Measurements from ENCODE around the gene PCLAF. TPM values are rescaled to one million over a fixed set of nuclear protein-coding genes. Genes with fewer than 3 reads are reported as not detected.
"Not testable (repeated sequence)": the region's sequence is repeated elsewhere in the genome, so short reads cannot be mapped to it uniquely, and the experiment has no call there.

PCLAF gene
- total and polyA plus RNA-seq, 12 donors, result 0.17 to 4.5 (median 0.67) TPM; not detected in 5

DNA sequence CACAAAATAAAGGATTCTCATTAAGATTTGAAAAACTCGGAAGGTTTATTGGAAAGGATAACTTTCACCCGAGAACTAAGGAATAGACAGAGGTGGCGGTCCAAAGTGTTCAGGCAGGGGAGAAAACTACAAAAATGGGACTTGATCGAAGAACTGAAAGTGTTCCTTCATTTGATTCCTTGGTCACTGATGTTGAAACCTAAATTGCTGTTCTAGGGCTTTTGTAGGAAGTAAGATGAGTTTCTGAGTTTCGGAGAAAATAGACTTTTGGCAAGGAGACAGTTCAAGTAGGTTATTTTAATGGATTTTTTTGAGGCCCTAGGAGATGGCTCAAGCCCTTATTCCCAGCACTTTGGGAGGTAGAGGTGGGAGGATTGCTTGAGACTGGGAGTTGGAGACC lies 7.8 kb upstream of the PCLAF start:
- Histone ChIP-seq H3K4me3 (peak overlapping the region in 2 of 10 donors; percentile 70 to 78), H3K4me1 (peaks cover 0 to 22% (median 14%) of the 10 kb centered on the region in 9 donors), H3K36me3 (peaks cover 0 to 38% (median 5%) of the 10 kb centered on the region in 9 donors), H3K27ac (no peak overlapping the region), H3K9me3 (no peaks in the 10 kb centered on the region), H3K27me3 (no peaks in the 10 kb centered on the region)
- ATAC-seq (no peak), DNase-seq (no peak)
- WGBS, 2 donors, result 91 to 93% methylated on average over 5 of the region's 5 CpGs
- TF ChIP-seq, protein P1, sequence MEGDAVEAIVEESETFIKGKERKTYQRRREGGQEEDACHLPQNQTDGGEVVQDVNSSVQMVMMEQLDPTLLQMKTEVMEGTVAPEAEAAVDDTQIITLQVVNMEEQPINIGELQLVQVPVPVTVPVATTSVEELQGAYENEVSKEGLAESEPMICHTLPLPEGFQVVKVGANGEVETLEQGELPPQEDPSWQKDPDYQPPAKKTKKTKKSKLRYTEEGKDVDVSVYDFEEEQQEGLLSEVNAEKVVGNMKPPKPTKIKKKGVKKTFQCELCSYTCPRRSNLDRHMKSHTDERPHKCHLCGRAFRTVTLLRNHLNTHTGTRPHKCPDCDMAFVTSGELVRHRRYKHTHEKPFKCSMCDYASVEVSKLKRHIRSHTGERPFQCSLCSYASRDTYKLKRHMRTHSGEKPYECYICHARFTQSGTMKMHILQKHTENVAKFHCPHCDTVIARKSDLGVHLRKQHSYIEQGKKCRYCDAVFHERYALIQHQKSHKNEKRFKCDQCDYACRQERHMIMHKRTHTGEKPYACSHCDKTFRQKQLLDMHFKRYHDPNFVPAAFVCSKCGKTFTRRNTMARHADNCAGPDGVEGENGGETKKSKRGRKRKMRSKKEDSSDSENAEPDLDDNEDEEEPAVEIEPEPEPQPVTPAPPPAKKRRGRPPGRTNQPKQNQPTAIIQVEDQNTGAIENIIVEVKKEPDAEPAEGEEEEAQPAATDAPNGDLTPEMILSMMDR (IDR thresholded peaks at IDR 0.05), result no peak
- intact Hi-C loops (cut with DNase I), result loop anchor here in 2 of 10 donors (10.0 kb wide), 3 partner anchors 174 to 294 kb away; partner anchors contain the start of genes CIAO2A (in 1 of the 2), PPIB (in 1 of the 2) and SNX1 (in 1 of the 2)

DNA sequence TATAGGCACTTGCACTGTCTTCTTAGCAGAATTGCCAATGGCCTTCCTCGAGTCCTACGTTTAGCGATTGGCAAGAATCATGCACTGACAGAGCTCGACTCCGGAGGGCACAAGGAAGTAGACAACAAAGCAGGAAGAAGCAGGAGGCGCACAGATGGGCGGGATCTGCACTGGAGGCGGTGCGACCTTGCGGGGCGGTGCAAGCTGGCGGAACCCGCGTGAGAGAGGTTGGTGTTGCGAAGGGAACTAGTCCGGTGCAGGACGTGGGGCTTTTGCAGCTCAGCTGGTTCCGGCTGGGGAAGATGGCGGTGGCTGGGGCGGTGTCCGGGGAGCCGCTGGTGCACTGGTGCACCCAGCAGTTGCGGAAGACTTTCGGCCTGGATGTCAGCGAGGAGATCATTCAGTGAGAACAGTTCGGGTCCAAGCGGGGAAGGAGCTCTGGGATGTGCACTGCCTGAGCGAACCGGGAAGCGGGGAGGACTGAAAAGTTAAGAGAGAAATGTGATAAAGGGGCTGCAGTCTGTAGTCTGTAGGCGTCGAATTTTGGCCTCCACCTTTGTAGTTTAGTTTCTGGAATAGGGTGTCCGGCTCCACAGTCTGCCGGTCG lies 6.4 kb upstream of the PCLAF start, which contains the start of gene TRIP4:
Gene TRIP4 (plus strand): TSS at position 275 of the 607 bp plus-strand sequence. CDS start 28 bp downstream, at position 303.
- ATAC-seq (peak; percentile 99 to 100 (median 100)), DNase-seq (peak; percentile 94 to 95)
- Histone ChIP-seq H3K4me3 (peak within 1 kb of the TSS; percentile 57 to 88 (median 73)), H3K4me1 (peaks cover 0 to 22% (median 14%) of the 10 kb centered on the region in 9 donors), H3K27ac (peak within 1 kb of the TSS; percentile 5 to 87 (median 82)), H3K27me3 (no peaks in the 10 kb centered on the region), H3K36me3 (peaks cover 0 to 25% (median 0%) of the 10 kb centered on the region in 9 donors), H3K9me3 (no peaks in the 10 kb centered on the region)
- TF ChIP-seq, protein P1 (IDR thresholded peaks at IDR 0.05), result peak in 4 of 9 donors; percentile 21 to 34 (median 27)
- 1% methylated on average over 35 of the region's 35 CpGs for WGBS, 2 donors
- intact Hi-C loops (cut with DNase I), result loop anchor here in 2 of 10 donors (2.0 to 10.0 kb wide), 4 partner anchors 33 to 293 kb away; partner anchors contain the start of genes CIAO2A (in 1 of the 2), PPIB (in 1 of the 2) and SNX1 (in 1 of the 2)

DNA sequence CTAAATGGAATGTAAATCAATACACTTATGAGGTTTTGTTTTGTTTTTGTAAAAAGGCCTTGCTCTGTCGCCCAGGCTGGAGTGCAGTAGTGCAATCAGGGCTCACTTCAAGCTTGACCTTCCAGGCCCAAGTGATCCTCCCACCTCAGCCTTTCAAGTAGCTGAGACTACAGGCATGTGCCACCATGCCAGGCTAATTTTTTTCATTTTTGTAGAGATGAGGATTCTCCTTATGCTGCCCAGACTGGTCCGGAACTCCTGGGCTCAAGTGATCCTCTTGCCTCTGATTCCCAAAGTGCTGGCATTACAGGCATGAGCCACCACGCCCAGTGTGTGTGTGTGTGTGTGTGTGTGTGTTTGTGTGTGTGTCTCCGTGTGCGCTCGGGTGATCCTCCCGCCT lies 5.0 kb upstream of the PCLAF start:
- peaks cover 0 to 13% (median 0%) of the 10 kb centered on the region in 9 donors for H3K36me3 ChIP-seq
- WGBS, 2 donors, result 95 to 96% methylated on average over 7 of the region's 7 CpGs
- H3K9me3 ChIP-seq, result no peaks in the 10 kb centered on the region
- no peak overlapping the region for H3K27ac ChIP-seq
- no peak overlapping the region for H3K4me3 ChIP-seq
- ATAC-seq, result no peak
- H3K27me3 ChIP-seq, result no peaks in the 10 kb centered on the region
- TF ChIP-seq, protein P1 (IDR thresholded peaks at IDR 0.05), result no peak
- intact Hi-C loops (cut with DNase I), result loop anchor here in 2 of 10 donors (2.0 to 10.0 kb wide), 4 partner anchors 31 to 291 kb away; partner anchors contain the start of genes CIAO2A (in 1 of the 2), PPIB (in 1 of the 2) and SNX1 (in 1 of the 2)
- no peak for DNase-seq
- H3K4me1 ChIP-seq, result peaks cover 0 to 28% (median 17%) of the 10 kb centered on the region in 9 donors

DNA sequence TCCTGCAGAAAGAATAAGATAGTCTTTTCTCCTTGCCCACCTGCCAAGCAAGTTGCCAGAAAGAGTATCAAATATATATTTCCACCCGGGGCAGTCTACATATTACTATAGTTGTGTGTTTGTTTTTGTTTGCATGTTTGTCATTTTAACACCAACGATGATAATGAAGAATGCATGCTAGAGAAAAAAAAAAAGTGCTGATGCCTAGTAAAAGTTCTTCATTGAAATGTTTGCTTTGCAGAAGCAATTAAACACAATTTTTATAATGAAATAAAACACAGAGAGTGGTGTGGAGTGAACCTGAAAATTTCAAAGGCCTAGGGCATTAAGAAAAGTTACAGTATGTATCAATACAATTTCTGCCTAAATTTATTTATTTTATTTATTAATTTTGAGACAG lies 2.5 kb upstream of the PCLAF start:
- 89 to 91% methylated on average over 2 of the region's 2 CpGs for WGBS, 2 donors
- intact Hi-C loops (cut with DNase I), result loop anchor here in 2 of 10 donors (10.0 kb wide), 3 partner anchors 169 to 289 kb away; partner anchors contain the start of genes CIAO2A (in 1 of the 2), PPIB (in 1 of the 2) and SNX1 (in 1 of the 2)

DNA sequence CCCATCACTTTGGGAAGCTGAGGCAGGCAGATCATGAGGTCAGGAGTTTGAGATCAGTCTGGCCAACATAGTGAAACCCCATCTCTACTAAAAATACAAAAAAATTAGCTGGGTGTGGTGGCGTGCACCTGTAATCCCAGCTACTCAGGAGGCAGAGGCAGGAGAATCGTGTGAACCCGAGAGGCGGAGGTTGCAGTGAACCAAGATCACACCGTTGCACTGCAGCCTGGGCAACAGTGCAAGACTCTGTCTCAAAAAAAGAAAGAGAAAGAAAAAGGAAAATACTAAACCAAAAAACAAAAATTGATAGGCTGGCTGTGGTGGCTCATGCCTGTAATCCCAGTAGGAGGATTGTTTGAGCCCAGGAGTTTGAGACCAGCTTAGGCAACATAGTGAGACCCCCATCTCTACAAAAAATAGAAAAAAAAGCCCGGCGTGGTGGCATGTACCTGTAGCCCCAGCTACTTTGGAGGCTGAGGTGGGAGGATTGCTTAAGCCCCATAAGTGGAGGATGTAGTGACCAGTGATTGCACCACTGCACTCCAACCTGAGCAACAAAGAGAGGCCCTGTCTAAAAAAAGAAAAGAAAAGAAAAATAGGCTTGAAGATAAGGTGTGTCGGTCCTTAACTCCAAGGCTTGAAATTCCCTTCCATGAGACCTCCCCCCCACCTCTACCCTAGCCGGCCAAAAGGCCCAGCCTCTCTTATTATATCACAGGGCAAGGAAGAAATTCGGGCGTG lies 941 bp downstream of the PCLAF start:
- DNase-seq, H3K36me3 ChIP-seq, ATAC-seq, H3K27ac ChIP-seq, H3K9me3 ChIP-seq, H3K27me3 ChIP-seq: not testable (repeated sequence)
- 56 to 58% methylated on average over 11 of the region's 11 CpGs for WGBS, 2 donors
- intact Hi-C loops (cut with DNase I), result loop anchor here in 2 of 10 donors (10.0 kb wide), 3 partner anchors 165 to 285 kb away; partner anchors contain the start of genes CIAO2A (in 1 of the 2), PPIB (in 1 of the 2) and SNX1 (in 1 of the 2)
- Histone ChIP-seq H3K4me3 (peak overlapping the region in 5 of 10 donors; percentile 59 to 74 (median 63)), H3K4me1 (peaks cover 0 to 18% (median 9%) of the 10 kb centered on the region in 9 donors)

More for the DNA sequence above, 2.5 kb upstream of the PCLAF start:
- TF ChIP-seq, protein P1 (IDR thresholded peaks at IDR 0.05), result no peak
- Histone ChIP-seq H3K4me1 (peaks cover 0 to 31% (median 18%) of the 10 kb centered on the region in 9 donors), H3K4me3 (no peak overlapping the region), H3K36me3 (no peaks in the 10 kb centered on the region), H3K27ac (no peak overlapping the region), H3K27me3 (no peaks in the 10 kb centered on the region), H3K9me3 (no peaks in the 10 kb centered on the region)
- ATAC-seq (no peak), DNase-seq (no peak)

All from heart right ventricle (tissue), 16 donors.